CD14-positive monocyte (primary cell): ENCODE data around the gene TMEM184B. TPM values are rescaled to one million over a fixed set of nuclear protein-coding genes. Genes with fewer than 3 reads are reported as not detected.

Experiments
- DNase-seq, 3 donors: peaks; one replicate each; pipeline ENCODE4 v3.0.0-alpha.2; 2011 to 2022
- H2AFZ ChIP-seq: 2 replicates; pipeline ENCODE4 v1.6.0; 2012; ENCODE audit warnings: mild to moderate bottlenecking, low read depth, low read length, inconsistent platforms; ENCODE audit not compliant: insufficient read depth, poor library complexity, severe bottlenecking
- H3K27ac ChIP-seq, 2 donors: 1 replicate in 1 of 2; 2 replicates in 1 of 2; pipeline ENCODE4 v1.5.1; 2012 to 2013; ENCODE audit warnings: low read length in 2 of 2, control low read depth in 1 of 2, inconsistent platforms in 1 of 2, low read depth in 1 of 2, mild to moderate bottlenecking in 1 of 2
- H3K27me3 ChIP-seq, 2 donors: one replicate each; pipeline versions ENCODE4 v1.6.0 to v1.6.1; 2011 to 2013; ENCODE audit warnings: low read length in 2 of 2; ENCODE audit not compliant: control insufficient read depth in 2 of 2, insufficient read depth in 2 of 2
- H3K36me3 ChIP-seq, 2 donors: replicated peaks in 1 of 2; 1 replicate in 1 of 2; 2 replicates in 1 of 2; pipeline versions ENCODE4 v1.5.1 to v1.6.1; 2012 to 2013; ENCODE audit warnings: low read length in 2 of 2, control low read depth in 1 of 2, inconsistent platforms in 1 of 2, mild to moderate bottlenecking in 1 of 2; ENCODE audit not compliant: insufficient read depth in 2 of 2, control insufficient read depth in 1 of 2
- H3K4me1 ChIP-seq, 2 donors: 1 replicate in 1 of 2; 2 replicates in 1 of 2; pipeline versions ENCODE4 v1.5.1 to v1.6.1; 2012 to 2013; ENCODE audit warnings: low read length in 2 of 2, control low read depth in 1 of 2, inconsistent platforms in 1 of 2, mild to moderate bottlenecking in 1 of 2, moderate library complexity in 1 of 2; ENCODE audit not compliant: insufficient read depth in 2 of 2, control insufficient read depth in 1 of 2
- H3K4me2 ChIP-seq: replicated peaks from 2 replicates; pipeline ENCODE3; 2012; ENCODE audit warnings: low read length, moderate library complexity, mild to moderate bottlenecking; ENCODE audit not compliant: poor library complexity, severe bottlenecking; ENCODE audit errors: extremely low read depth
- H3K4me3 ChIP-seq, 3 experiments: fragments of 200-600 bp in 1 of 3; sonication (generic) in 1 of 3; replicated peaks in 1 of 3; 1 replicate in 2 of 3; 2 replicates in 1 of 3; pipeline ENCODE4 v1.5.1; 2011 to 2013; ENCODE audit warnings: low read length in 3 of 3, mild to moderate bottlenecking in 3 of 3, control low read depth in 2 of 3, low read depth in 2 of 3, inconsistent platforms in 1 of 3, moderate library complexity in 1 of 3
- H3K79me2 ChIP-seq: 2 replicates; pipeline ENCODE4 v1.6.0; 2012; ENCODE audit warnings: mild to moderate bottlenecking, control low read depth, inconsistent platforms, low read length, moderate library complexity; ENCODE audit not compliant: insufficient read depth
- H3K9ac ChIP-seq: 2 replicates; pipeline ENCODE4 v1.6.0; 2017; ENCODE audit warnings: low read length, mild to moderate bottlenecking; ENCODE audit not compliant: insufficient read depth, poor library complexity, severe bottlenecking
- H3K9me3 ChIP-seq, 2 donors: replicated peaks in 1 of 2; 1 replicate in 1 of 2; 2 replicates in 1 of 2; pipeline versions ENCODE4 v1.5.1 to v1.6.1; 2012 to 2013; ENCODE audit warnings: low read length in 2 of 2, control low read depth in 1 of 2; ENCODE audit not compliant: control insufficient read depth in 1 of 2, insufficient read depth in 1 of 2
- H4K20me1 ChIP-seq: 2 replicates; pipeline ENCODE4 v1.6.0; 2012; ENCODE audit warnings: mild to moderate bottlenecking, low read length, control low read depth, moderate library complexity; ENCODE audit not compliant: insufficient read depth
- H3K27ac Mint-ChIP-seq, 7 donors: one replicate each; pipeline ENCODE4 v1.8.0; 2020; ENCODE audit warnings: mild to moderate bottlenecking in 7 of 7, mixed read lengths in 7 of 7, moderate library complexity in 6 of 7, inconsistent platforms in 2 of 7
- H3K27me3 Mint-ChIP-seq, 3 donors: one replicate each; pipeline ENCODE4 v1.8.0; 2021 to 2022; ENCODE audit warnings: low read depth in 3 of 3, mild to moderate bottlenecking in 3 of 3, mixed read lengths in 3 of 3, moderate library complexity in 3 of 3, inconsistent platforms in 1 of 3
- H3K36me3 Mint-ChIP-seq, 2 donors: one replicate each; pipeline ENCODE4 v1.8.0; 2020; ENCODE audit warnings: mixed read lengths in 2 of 2, inconsistent platforms in 1 of 2, mild to moderate bottlenecking in 1 of 2
- H3K4me1 Mint-ChIP-seq: one replicate; pipeline ENCODE4 v1.8.0; 2020; ENCODE audit warnings: mild to moderate bottlenecking, mixed read lengths
- H3K4me3 Mint-ChIP-seq, 2 donors: one replicate each; pipeline ENCODE4 v1.8.0; 2020; ENCODE audit warnings: mild to moderate bottlenecking in 2 of 2, mixed read lengths in 2 of 2, moderate library complexity in 1 of 2
- H3K9me3 Mint-ChIP-seq, 7 donors: one replicate each; pipeline ENCODE4 v1.8.0; 2020 to 2022; ENCODE audit warnings: mixed read lengths in 7 of 7, mild to moderate bottlenecking in 6 of 7, moderate library complexity in 6 of 7, inconsistent platforms in 2 of 7
- CTCF ChIP-seq: fragments of 200-600 bp; IDR thresholded peaks from one replicate; pipeline ENCODE4 v1.8.0; 2022; ENCODE audit warnings: antibody characterized with exemption, mild to moderate bottlenecking
- WGBS: methylation state at CpG from one replicate; pipeline ENCODE4 v1.1.5; 2013; ENCODE audit warnings: missing lambda C conversion rate; ENCODE audit not compliant: insufficient coverage; 5-methylcytosine and 5-hydroxymethylcytosine counted together
- intact Hi-C, 2 donors: fragments of 100-400 bp; cut with micrococcal nuclease; formaldehyde crosslinking; loops; one replicate each; pipeline versions ENCODE4 v1.15.0 to v1.15.1; 2023
- polyA plus RNA-seq, 3 donors: library from polyadenylated mRNA; depleted of rRNA in 1 of 3; unstranded in 2 of 3; stranded (reverse) in 1 of 3; fragments of 300-500 nt in 2 of 3; fragments of >200 nt in 1 of 3; fragmentation: Illumina TruSeq in 2 of 3; gene quantifications; 1 replicate in 2 of 3; 2 replicates in 1 of 3; pipeline ENCODE4 v1.2.3, GENCODE V29; 2012 to 2021

Gene TMEM184B
- polyA plus RNA-seq, 3 donors, result 7.4 to 17.7 (median 10.6) TPM

GRCh38 chr22:38248280-38248679 is 24.5 kb downstream of the TMEM184B start:
- peaks cover 0 to 5% of the 10 kb centered on the region in 2 donors for H3K4me1 ChIP-seq
- Mint-ChIP-seq H3K27me3 (peaks cover 0 to 2% (median 1%) of the 10 kb centered on the region in 3 donors), H3K4me3 (no peak overlapping the region), H3K36me3 (peaks cover 50 to 67% of the 10 kb centered on the region in 2 donors), H3K27ac (no peak overlapping the region), H3K9me3 (peaks cover 5 to 13% (median 9%) of the 10 kb centered on the region in 7 donors), H3K4me1 (peaks cover 9% of the 10 kb centered on the region)
- H3K27ac ChIP-seq, result no peak overlapping the region
- peaks cover 29 to 60% of the 10 kb centered on the region in 2 donors for H3K36me3 ChIP-seq
- intact Hi-C loops, result no loop called here
- no peak for DNase-seq
- no peak overlapping the region for H3K4me3 ChIP-seq
- no peak overlapping the region for H3K9ac ChIP-seq
- 98% methylated on average over 6 of the region's 6 CpGs for WGBS
- H3K4me2 ChIP-seq, result no peak overlapping the region
- no peaks in the 10 kb centered on the region for H3K27me3 ChIP-seq
- peaks cover 5 to 13% of the 10 kb centered on the region in 2 donors for H3K9me3 ChIP-seq
- no peak overlapping the region for H2AFZ ChIP-seq
- TF ChIP-seq CTCF, result no peak
- peaks cover 5% of the 10 kb centered on the region for H3K79me2 ChIP-seq
- peaks cover 35% of the 10 kb centered on the region for H4K20me1 ChIP-seq

GRCh38 chr22:38247713-38248112 is 25.1 kb downstream of the TMEM184B start:
- Mint-ChIP-seq H3K27me3 (peaks cover 0 to 2% (median 1%) of the 10 kb centered on the region in 3 donors), H3K4me3 (no peak overlapping the region), H3K36me3 (peaks cover 55 to 71% of the 10 kb centered on the region in 2 donors), H3K9me3 (peaks cover 5 to 13% (median 9%) of the 10 kb centered on the region in 7 donors), H3K27ac (no peak overlapping the region), H3K4me1 (peaks cover 9% of the 10 kb centered on the region)
- Histone ChIP-seq H3K4me1 (peaks cover 0 to 5% of the 10 kb centered on the region in 2 donors), H3K36me3 (peaks cover 29 to 66% of the 10 kb centered on the region in 2 donors), H4K20me1 (peaks cover 35% of the 10 kb centered on the region), H3K79me2 (peaks cover 5% of the 10 kb centered on the region), H3K9ac (no peak overlapping the region), H3K27ac (no peak overlapping the region), H3K4me3 (no peak overlapping the region), H3K4me2 (no peak overlapping the region), H3K27me3 (no peaks in the 10 kb centered on the region), H3K9me3 (peaks cover 5 to 13% of the 10 kb centered on the region in 2 donors), H2AFZ (no peak overlapping the region)
- intact Hi-C loops, result no loop called here
- DNase-seq, result no peak
- no peak for TF ChIP-seq CTCF
- WGBS, result 98% methylated on average over 7 of the region's 12 CpGs
